HEK293 (cell line): ENCODE measurements around the gene MSI2.
A peak's percentile ranks its signal among the peaks of the same experiment; 100 is the strongest.

Experiments used
- CTCF ChIA-PET: fragments of 350-600 bp; formaldehyde crosslinking; extraction: SDS; loops from one replicate; lab custom pipeline; 2021; ENCODE audit warnings: antibody characterized with exemption; lab: Yijun Ruan, JAX
- POLR2A ChIA-PET: fragments of 300-600 bp; formaldehyde crosslinking; extraction: SDS; loops from one replicate; lab custom pipeline; 2020; ENCODE audit warnings: antibody characterized with exemption, inconsistent platforms; lab: Yijun Ruan, JAX
- H3K27ac ChIP-seq: fragments of 200-500 bp; sonication (Bioruptor generic); 2 replicates; pipeline ENCODE4 v1.5.1; 2014; ENCODE audit warnings: low read depth, low read length, control low read depth, inconsistent platforms; ENCODE audit errors: extremely low read depth
- H3K36me3 ChIP-seq, 2 experiments: fragments of 200-500 bp in 1 of 2; sonication (Bioruptor generic) in 1 of 2; 1 replicate in 1 of 2; 2 replicates in 1 of 2; pipeline ENCODE4 v1.5.1; 2014 to 2017; ENCODE audit warnings: inconsistent platforms in 2 of 2, low read length in 2 of 2; ENCODE audit not compliant: control insufficient read depth in 2 of 2, insufficient read depth in 1 of 2
- H3K4me1 ChIP-seq: fragments of 200-500 bp; sonication (Bioruptor generic); 2 replicates; pipeline ENCODE4 v1.5.1; 2014; ENCODE audit warnings: mild to moderate bottlenecking, low read length, inconsistent platforms; ENCODE audit not compliant: control insufficient read depth, insufficient read depth
- H3K4me3 ChIP-seq: 2 replicates; pipeline ENCODE4 v1.5.1; 2011; ENCODE audit warnings: low read depth, mild to moderate bottlenecking, control low read depth, low read length, moderate library complexity
- H3K9me3 ChIP-seq: fragments of 200-500 bp; sonication (Bioruptor generic); 2 replicates; pipeline ENCODE4 v1.5.1; 2014; ENCODE audit warnings: low read depth, low read length, inconsistent platforms; ENCODE audit not compliant: control insufficient read depth, insufficient read depth
- ELK4 ChIP-seq: IDR thresholded peaks from 2 replicates; pipeline ENCODE4 v1.6.1; 2011; ENCODE audit warnings: mild to moderate bottlenecking, low read depth, low read length, borderline replicate concordance
- GLIS2 ChIP-seq: fragments of 450-650 bp; formaldehyde crosslinking; IDR thresholded peaks from 2 replicates; pipeline ENCODE4 v1.5.1; 2016; ENCODE audit warnings: missing biosample characterization, missing genetic modification characterization
- KLF7 ChIP-seq: fragments of 450-650 bp; formaldehyde crosslinking; IDR thresholded peaks from 2 replicates; pipeline ENCODE4 v1.5.1; 2016; ENCODE audit warnings: missing biosample characterization, missing genetic modification characterization, borderline replicate concordance
- SP2 ChIP-seq: fragments of 450-650 bp; formaldehyde crosslinking; IDR thresholded peaks from 2 replicates; pipeline ENCODE4 v1.5.1; 2016; ENCODE audit warnings: missing biosample characterization, missing genetic modification characterization
- SP3 ChIP-seq: fragments of 450-650 bp; formaldehyde crosslinking; IDR thresholded peaks from 2 replicates; pipeline ENCODE4 v1.5.1; 2016; ENCODE audit warnings: missing biosample characterization, missing genetic modification characterization
- TCF7L2 ChIP-seq: IDR thresholded peaks from 2 replicates; pipeline ENCODE4 v1.6.1; 2011; ENCODE audit warnings: low read depth, mild to moderate bottlenecking, inconsistent platforms, low read length, moderate library complexity, borderline replicate concordance
- ZBTB6 ChIP-seq: fragments of 450-650 bp; formaldehyde crosslinking; IDR thresholded peaks from 2 replicates; pipeline ENCODE4 v1.5.1; 2017; ENCODE audit warnings: missing biosample characterization, missing genetic modification characterization
- ZFP69B ChIP-seq: fragments of 450-650 bp; formaldehyde crosslinking; IDR thresholded peaks from 2 replicates; pipeline ENCODE4 v1.5.1; 2016; ENCODE audit warnings: missing biosample characterization, missing genetic modification characterization
- ZNF112 ChIP-seq: fragments of 450-650 bp; formaldehyde crosslinking; IDR thresholded peaks from 2 replicates; pipeline ENCODE4 v1.5.0; 2017; ENCODE audit warnings: missing biosample characterization, missing genetic modification characterization
- ZNF146 ChIP-seq: fragments of 450-650 bp; formaldehyde crosslinking; IDR thresholded peaks from 2 replicates; pipeline ENCODE4 v1.5.1; 2016; ENCODE audit warnings: missing biosample characterization, missing genetic modification characterization
- ZNF169 ChIP-seq: fragments of 450-650 bp; formaldehyde crosslinking; IDR thresholded peaks from 2 replicates; pipeline ENCODE4 v1.5.1; 2016; ENCODE audit warnings: missing biosample characterization, missing genetic modification characterization
- ZNF24 ChIP-seq: fragments of 450-650 bp; formaldehyde crosslinking; IDR thresholded peaks from 2 replicates; pipeline ENCODE4 v1.5.1; 2016; ENCODE audit warnings: missing biosample characterization, missing genetic modification characterization
- ZNF266 ChIP-seq: fragments of 450-650 bp; formaldehyde crosslinking; IDR thresholded peaks from 2 replicates; pipeline ENCODE4 v1.5.1; 2016; ENCODE audit warnings: missing biosample characterization, missing genetic modification characterization, low read depth
- ZNF391 ChIP-seq: fragments of 450-650 bp; formaldehyde crosslinking; IDR thresholded peaks from 2 replicates; pipeline ENCODE4 v1.5.1; 2016; ENCODE audit warnings: low read depth, missing biosample characterization, missing genetic modification characterization, borderline replicate concordance
- ZNF449 ChIP-seq: fragments of 450-650 bp; formaldehyde crosslinking; IDR thresholded peaks from 2 replicates; pipeline ENCODE4 v1.5.1; 2017; ENCODE audit warnings: missing biosample characterization, mild to moderate bottlenecking, missing genetic modification characterization, moderate library complexity
- ZNF513 ChIP-seq: fragments of 450-650 bp; IDR thresholded peaks from 2 replicates; pipeline ENCODE4 v1.5.1; 2018; ENCODE audit warnings: missing biosample characterization, missing genetic modification characterization
- ZNF530 ChIP-seq: fragments of 450-650 bp; formaldehyde crosslinking; IDR thresholded peaks from 2 replicates; pipeline ENCODE4 v1.5.1; 2016; ENCODE audit warnings: low read depth, missing biosample characterization, missing genetic modification characterization
- ZNF623 ChIP-seq: fragments of 450-650 bp; formaldehyde crosslinking; IDR thresholded peaks from 2 replicates; pipeline ENCODE4 v1.5.1; 2016; ENCODE audit warnings: missing biosample characterization, missing genetic modification characterization
- ZNF645 ChIP-seq: fragments of 450-650 bp; formaldehyde crosslinking; IDR thresholded peaks from 2 replicates; pipeline ENCODE4; 2016; ENCODE audit warnings: missing biosample characterization, missing genetic modification characterization
- ZNF664 ChIP-seq: fragments of 450-650 bp; formaldehyde crosslinking; IDR thresholded peaks from 2 replicates; pipeline ENCODE4 v1.5.1; 2016; ENCODE audit warnings: missing biosample characterization, missing genetic modification characterization
- ZNF692 ChIP-seq: fragments of 450-650 bp; formaldehyde crosslinking; IDR thresholded peaks from 2 replicates; pipeline ENCODE4 v1.5.1; 2016; ENCODE audit warnings: missing biosample characterization, missing genetic modification characterization
- ZNF701 ChIP-seq: fragments of 450-650 bp; formaldehyde crosslinking; IDR thresholded peaks from 2 replicates; pipeline ENCODE4 v1.5.1; 2016; ENCODE audit warnings: missing biosample characterization, missing genetic modification characterization
- ZSCAN18 ChIP-seq: fragments of 450-650 bp; formaldehyde crosslinking; IDR thresholded peaks from 2 replicates; pipeline ENCODE4 v1.5.1; 2016; ENCODE audit warnings: missing biosample characterization, missing genetic modification characterization

The MSI2 gene

GRCh38 chr17:57535249-57535966 is 279.1 kb downstream of the MSI2 start (continued):
- TF ChIP-seq ZNF266 (tag by site-specific recombination) (no peak), ZNF645 (no peak), ZNF664 (tag by site-specific recombination) (peak; percentile 100), ZNF692 (tag by site-specific recombination) (peak; percentile 32; the same call in 1 of the 2 replicates), ZNF391 (tag by site-specific recombination) (no peak), ZNF623 (no peak), GLIS2 (tag by site-specific recombination) (0 out of 2 replicates have a peak, but pooled peaks have one; percentile 29), ZBTB6 (tag by site-specific recombination) (peak; percentile 53; the same call in 1 of the 2 replicates), ELK4 (no peak), ZNF701 (tag by site-specific recombination) (no peak), SP2 (tag by site-specific recombination) (no peak), ZNF530 (no peak), SP3 (tag by site-specific recombination) (no peak), ZNF513 (peak; percentile 4; the same call in 1 of the 2 replicates), ZNF449 (tag by site-specific recombination) (no peak), ZNF112 (no peak), TCF7L2 (no peak), ZFP69B (0 out of 2 replicates have a peak, but pooled peaks have one; percentile 53), KLF7 (tag by site-specific recombination) (peak; percentile 61; the same call in 1 of the 2 replicates)

- Histone ChIP-seq H3K9me3 (no peaks in the 10 kb centered on the region), H3K27ac (peak overlapping the region; percentile 81; the same call in 1 of the 2 replicates), H3K4me1 (peaks cover 52% of the 10 kb centered on the region), H3K36me3 (peaks cover 0 to 4% of the 10 kb centered on the region in 2 experiments; a peak in 1 of 3 replicates), H3K4me3 (no peak overlapping the region)
- ChIA-PET CTCF (no interaction called here), POLR2A (no interaction called here)
- TF ChIP-seq ZNF146 (tag by site-specific recombination), result no peak
- TF ChIP-seq ZSCAN18 (tag by site-specific recombination), result no peak
- TF ChIP-seq ZNF169 (tag by site-specific recombination), result no peak
- no peak for TF ChIP-seq ZNF24 (tag by site-specific recombination)
Measured at GRCh38 chr17:57536289-57536688, 280.0 kb downstream of the MSI2 start.
